Retinal pigment epithelial cell (primary cell): ENCODE data around the gene PRSS22.
A peak's percentile ranks its signal among the peaks of the same experiment; 100 is the strongest.

Experiments used
- DNase-seq: peaks from one replicate; pipeline ENCODE4 v3.0.0-alpha.2; 2010; ENCODE audit warnings: low read depth
- H3K4me3 ChIP-seq: 2 replicates; pipeline ENCODE4 v1.5.1; 2011; ENCODE audit warnings: mild to moderate bottlenecking, low read length, control low read depth, moderate library complexity
- CTCF ChIP-seq: conservative IDR thresholded peaks from 2 replicates; pipeline ENCODE4 v1.5.1; 2011; ENCODE audit warnings: low read depth, low read length, control low read depth, inconsistent platforms

Gene PRSS22

GRCh38 chr16:2840914-2841313, 17.1 kb downstream of the PRSS22 start:
- H3K4me3 ChIP-seq: no peak overlapping the region
- DNase-seq: no peak
- TF ChIP-seq CTCF: no peak

- TF ChIP-seq CTCF: no peak
- no peak for DNase-seq
- no peak overlapping the region for H3K4me3 ChIP-seq
Measured at GRCh38 chr16:2839650-2840450, 18.1 kb downstream of the PRSS22 start.

GRCh38 chr16:2838928-2839327, 19.0 kb downstream of the PRSS22 start:
- H3K4me3 ChIP-seq: no peak overlapping the region
- DNase-seq: no peak
- TF ChIP-seq CTCF: peak; percentile 94

- no peak overlapping the region for H3K4me3 ChIP-seq
- no peak for TF ChIP-seq CTCF
- no peak for DNase-seq
Measured at GRCh38 chr16:2836646-2837508, 21.1 kb downstream of the PRSS22 start.

GRCh38 chr16:2835638-2836493, 22.1 kb downstream of the PRSS22 start:
- TF ChIP-seq CTCF: no peak
- peak; percentile 98 for DNase-seq
- H3K4me3 ChIP-seq: no peak overlapping the region

- TF ChIP-seq CTCF: no peak
- no peak overlapping the region for H3K4me3 ChIP-seq
- no peak for DNase-seq
Measured at GRCh38 chr16:2834968-2835367, 23.0 kb downstream of the PRSS22 start.
